Lower leg skin (tissue), 3 donors: Measurements from ENCODE around the gene GSTCD.

ENCODE experiments used
- CTCF ChIP-seq, 3 donors: fragments of 450-650 bp; IDR thresholded peaks; one replicate each; pipeline ENCODE4 v1.5.1; 2016; ENCODE audit warnings: antibody characterized with exemption in 3 of 3, mild to moderate bottlenecking in 3 of 3, moderate library complexity in 2 of 3
- POLR2A ChIP-seq, 2 donors: fragments of 450-650 bp; IDR thresholded peaks; one replicate each; pipeline ENCODE4 v1.6.1; 2016 to 2017; ENCODE audit warnings: antibody characterized with exemption in 2 of 2, mild to moderate bottlenecking in 1 of 2, moderate library complexity in 1 of 2

GRCh38 chr4:105753361-105753760 is 44.8 kb downstream of the GSTCD start:
- TF ChIP-seq CTCF (IDR thresholded peaks at IDR 0.05) (no peak), POLR2A (IDR thresholded peaks at IDR 0.05) (no peak)
